ENCODE measurements around the gene GALNT10.

Gene GALNT10

GRCh38 chr5:154254896-154255295 is 64.4 kb downstream of the GALNT10 start:
- no peak for TF ChIP-seq CTCF (IDR thresholded peaks at IDR 0.05)
- no peak overlapping the region for H3K27ac ChIP-seq
- DNase-seq (ENCODE audit: low spot score): no peak
- no peak overlapping the region for H3K4me3 ChIP-seq

GRCh38 chr5:154257046-154257445 is 66.5 kb downstream of the GALNT10 start:
- H3K27ac ChIP-seq: no peak overlapping the region
- no peak overlapping the region for H3K4me3 ChIP-seq
- TF ChIP-seq CTCF (IDR thresholded peaks at IDR 0.05): no peak
- no peak for DNase-seq (ENCODE audit: low spot score)

- Histone ChIP-seq H3K4me3 (no peak overlapping the region), H3K27ac (no peak overlapping the region)
- DNase-seq (ENCODE audit: low spot score): no peak
- TF ChIP-seq CTCF (IDR thresholded peaks at IDR 0.05): no peak
These were observed 68.1 kb downstream of the GALNT10 start for GRCh38 chr5:154258531-154259217.

- Histone ChIP-seq H3K4me3 (no peak overlapping the region), H3K27ac (no peak overlapping the region)
- no peak for DNase-seq (ENCODE audit: low spot score)
- no peak for TF ChIP-seq CTCF (IDR thresholded peaks at IDR 0.05)
These were observed 69.8 kb downstream of the GALNT10 start for GRCh38 chr5:154260224-154260927.

GRCh38 chr5:154262342-154262741 is 71.8 kb downstream of the GALNT10 start:
- H3K27ac ChIP-seq: no peak overlapping the region
- H3K4me3 ChIP-seq: no peak overlapping the region
- DNase-seq (ENCODE audit: low spot score): no peak
- no peak for TF ChIP-seq CTCF (IDR thresholded peaks at IDR 0.05)

GRCh38 chr5:154264549-154265196 is 74.1 kb downstream of the GALNT10 start:
- no peak for DNase-seq (ENCODE audit: low spot score)

More at GRCh38 chr5:154264549-154265196, 74.1 kb downstream of the GALNT10 start:
- TF ChIP-seq CTCF (IDR thresholded peaks at IDR 0.05): no peak
- Histone ChIP-seq H3K27ac (no peak overlapping the region), H3K4me3 (no peak overlapping the region)
